ENCODE data around the gene TAOK1. TPM values are rescaled to one million over a fixed set of nuclear protein-coding genes. Genes with fewer than 3 reads are reported as not detected.

Gene TAOK1
- total RNA-seq, 1 donor from 2014 or later = 32.1 TPM

- H3K36me3 ChIP-seq (ENCODE audit: control insufficient read depth, insufficient read depth, low read length) = no peaks in the 10 kb centered on the region
- FAIRE-seq (no peak), DNase-seq (ENCODE audit: low read depth) (no peak)
- no peak overlapping the region for H3K4me3 ChIP-seq (ENCODE audit: low read depth, low read length)
- no peaks in the 10 kb centered on the region for H3K27me3 ChIP-seq (ENCODE audit: control insufficient read depth, insufficient read depth, low read length)
- TF ChIP-seq CTCF (IDR thresholded peaks at IDR 0.05; ENCODE audit: insufficient read depth, low read length, severe bottlenecking) = no peak
Measured at GRCh38 chr17:29594519-29595090, 204.4 kb downstream of the TAOK1 start.

GRCh38 chr17:29595107-29595942, 205.2 kb downstream of the TAOK1 start:
- Histone ChIP-seq H3K4me3 (ENCODE audit: low read depth, low read length) (no peak overlapping the region), H3K36me3 (ENCODE audit: control insufficient read depth, insufficient read depth, low read length) (no peaks in the 10 kb centered on the region), H3K27me3 (ENCODE audit: control insufficient read depth, insufficient read depth, low read length) (no peaks in the 10 kb centered on the region)
- FAIRE-seq = no peak
- TF ChIP-seq CTCF (IDR thresholded peaks at IDR 0.05; ENCODE audit: insufficient read depth, low read length, severe bottlenecking) = no peak
- no peak for DNase-seq (ENCODE audit: low read depth)

- DNase-seq (ENCODE audit: low read depth) = no peak
- H3K4me3 ChIP-seq (ENCODE audit: low read depth, low read length) = no peak overlapping the region
- no peaks in the 10 kb centered on the region for H3K36me3 ChIP-seq (ENCODE audit: control insufficient read depth, insufficient read depth, low read length)
- no peak for FAIRE-seq
- TF ChIP-seq CTCF (IDR thresholded peaks at IDR 0.05; ENCODE audit: insufficient read depth, low read length, severe bottlenecking) = no peak
- no peaks in the 10 kb centered on the region for H3K27me3 ChIP-seq (ENCODE audit: control insufficient read depth, insufficient read depth, low read length)
Measured at GRCh38 chr17:29595943-29596774, 206.0 kb downstream of the TAOK1 start.

GRCh38 chr17:29596811-29597210, 206.6 kb downstream of the TAOK1 start:
- no peak overlapping the region for H3K4me3 ChIP-seq (ENCODE audit: low read depth, low read length)
- TF ChIP-seq CTCF (IDR thresholded peaks at IDR 0.05; ENCODE audit: insufficient read depth, low read length, severe bottlenecking) = no peak
- no peaks in the 10 kb centered on the region for H3K36me3 ChIP-seq (ENCODE audit: control insufficient read depth, insufficient read depth, low read length)
- H3K27me3 ChIP-seq (ENCODE audit: control insufficient read depth, insufficient read depth, low read length) = no peaks in the 10 kb centered on the region
- DNase-seq (ENCODE audit: low read depth) (no peak), FAIRE-seq (no peak)

DNA sequence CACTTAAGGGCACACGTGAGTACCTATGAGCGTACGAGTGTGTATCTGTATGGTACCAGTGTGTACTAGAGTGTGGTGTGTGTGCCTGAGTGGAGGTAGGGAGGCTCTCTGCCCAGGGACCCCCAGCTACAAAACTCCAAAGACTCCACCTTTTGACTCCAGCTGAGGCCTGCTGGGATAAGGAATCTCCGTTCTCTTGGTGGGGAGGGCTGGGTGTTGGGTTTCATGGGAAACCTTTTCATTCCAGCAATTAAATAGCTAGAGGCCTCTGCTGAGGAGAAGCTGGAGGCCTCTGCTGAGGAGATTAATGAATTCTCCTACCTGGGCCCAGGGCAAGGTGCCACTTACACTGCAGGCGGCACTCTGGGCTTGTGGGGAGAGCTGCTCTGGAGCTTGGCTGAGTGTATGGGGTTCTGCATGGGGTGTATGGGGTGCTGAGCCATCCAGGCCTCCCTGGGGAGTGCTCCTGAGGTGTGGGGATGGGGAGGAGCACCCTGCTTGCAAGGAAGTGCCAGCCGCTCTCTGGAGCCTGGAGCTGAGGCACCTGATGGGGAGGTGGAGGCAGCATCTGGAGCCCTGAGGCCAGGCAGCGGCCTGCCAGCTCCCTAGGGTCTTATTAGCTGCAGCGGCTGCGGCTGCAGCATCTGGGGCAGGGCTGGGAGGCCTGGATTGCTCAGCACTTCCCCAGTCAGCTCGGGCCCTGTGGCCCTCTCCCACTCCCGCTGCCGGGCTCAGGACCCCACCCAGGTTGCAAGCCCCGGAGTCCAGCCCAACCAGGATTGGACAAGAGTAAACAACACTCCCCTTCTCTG, 207.4 kb downstream of the TAOK1 start:
- no peak for FAIRE-seq

More for the DNA sequence above, 207.4 kb downstream of the TAOK1 start:
- no peaks in the 10 kb centered on the region for H3K27me3 ChIP-seq (ENCODE audit: control insufficient read depth, insufficient read depth, low read length)
- H3K4me3 ChIP-seq (ENCODE audit: low read depth, low read length) = no peak overlapping the region
- no peak for TF ChIP-seq CTCF (IDR thresholded peaks at IDR 0.05; ENCODE audit: insufficient read depth, low read length, severe bottlenecking)
- no peaks in the 10 kb centered on the region for H3K36me3 ChIP-seq (ENCODE audit: control insufficient read depth, insufficient read depth, low read length)
- no peak for DNase-seq (ENCODE audit: low read depth)

Measured in bronchial epithelial cell (primary cell).